GM21529 (cell line): ENCODE measurements around the gene ATP12A.
A peak's percentile ranks its signal among the peaks of the same experiment; 100 is the strongest.

Experiments
- ATAC-seq: cut with Tn5 transposase; IDR thresholded peaks from one replicate; pipeline ENCODE4 v1.9.1; 2021; ENCODE audit not compliant: unreplicated experiment

ATP12A gene

DNA sequence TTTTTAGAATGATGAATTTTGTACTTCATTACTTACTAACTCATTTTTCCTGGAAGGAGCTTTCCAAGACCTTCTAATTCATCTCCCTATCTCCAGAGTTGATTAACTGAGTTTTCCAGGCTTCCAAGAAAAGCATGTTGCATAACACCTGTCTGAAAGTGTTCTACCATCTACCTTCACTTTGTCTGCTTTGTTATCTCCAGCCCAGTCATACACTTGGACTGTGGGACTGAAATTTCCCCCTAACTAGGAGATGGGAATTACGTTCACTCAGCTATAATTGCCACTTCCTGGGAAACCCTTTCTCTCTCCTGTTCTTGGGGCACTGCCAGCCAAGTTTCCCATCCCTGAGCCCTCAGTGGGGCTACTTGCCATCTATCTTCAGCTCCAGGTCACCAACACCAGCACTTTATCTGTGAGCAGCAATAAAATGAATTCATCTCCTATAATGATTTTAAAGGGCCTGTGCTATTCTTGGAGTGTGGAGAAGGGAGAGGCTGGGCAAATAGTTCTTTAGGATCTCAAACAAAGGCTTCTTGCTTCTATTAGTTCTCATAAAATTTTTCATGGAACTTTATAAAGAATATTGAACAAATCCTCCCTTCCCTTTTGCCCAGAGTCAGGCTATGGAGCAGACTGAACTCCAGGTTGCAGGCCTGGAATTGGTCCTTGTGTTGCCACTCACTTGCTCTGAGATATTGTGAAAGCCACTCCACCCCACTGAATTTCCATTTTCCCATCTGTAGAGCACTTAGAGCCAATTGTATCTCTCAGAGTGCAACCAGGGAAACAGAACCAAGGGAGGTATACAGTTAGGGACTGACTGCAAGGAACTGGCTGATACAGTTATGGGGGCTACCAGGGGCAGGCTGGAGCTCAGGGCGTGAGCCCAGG is 17.8 kb upstream of the ATP12A start:
- no peak for ATAC-seq

DNA sequence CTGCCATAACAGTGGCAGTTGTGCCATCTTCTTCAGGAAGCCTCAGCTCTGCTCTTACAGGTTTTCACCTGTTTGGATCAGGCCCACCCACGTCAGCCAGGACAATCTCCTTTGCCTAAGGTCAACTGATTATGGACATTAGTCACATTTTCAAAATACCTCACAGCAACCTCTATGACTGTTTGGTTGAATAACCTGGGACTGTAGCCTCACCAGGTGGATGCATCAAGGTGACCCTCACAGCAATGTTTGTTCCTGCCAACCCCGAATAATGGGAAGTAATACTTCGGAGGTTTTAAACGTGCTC is 17.2 kb upstream of the ATP12A start:
- ATAC-seq = no peak

- ATAC-seq = no peak
Observed at GRCh38 chr13:24663586-24663985, 16.6 kb upstream of the ATP12A start.

DNA sequence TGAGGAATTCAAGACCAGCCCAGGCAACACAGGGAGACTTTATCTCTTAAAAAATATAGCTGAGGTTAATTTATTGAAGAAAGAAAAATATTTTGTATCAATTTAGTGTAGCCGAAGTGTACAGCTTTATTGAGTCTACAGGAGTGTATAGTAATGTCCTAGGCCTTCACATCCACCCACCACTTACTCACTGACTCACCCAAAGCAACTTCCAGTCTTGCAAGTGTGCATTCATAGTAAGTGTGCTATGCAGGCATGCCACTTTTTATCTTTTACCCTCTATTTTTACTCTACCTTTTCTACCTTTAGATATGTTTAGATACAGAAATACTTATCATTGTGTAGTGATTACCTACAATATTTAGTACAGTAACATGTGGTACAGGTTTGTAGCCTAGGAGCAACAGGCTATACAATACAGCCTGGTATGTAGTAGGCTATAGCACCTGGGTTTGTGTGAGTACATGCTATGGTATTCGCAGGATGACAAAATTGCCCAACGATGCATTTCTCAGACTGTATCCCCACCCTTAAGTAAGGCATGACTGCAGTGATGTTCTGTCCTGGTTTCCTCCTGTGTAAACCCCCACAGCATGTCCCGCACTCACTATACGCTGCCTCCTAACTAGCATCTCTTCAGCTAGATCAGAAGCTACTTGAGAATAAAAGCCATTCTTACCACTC is 15.3 kb upstream of the ATP12A start:
- ATAC-seq = no peak

- ATAC-seq = no peak
Observed at GRCh38 chr13:24668511-24668910, 11.7 kb upstream of the ATP12A start.

DNA sequence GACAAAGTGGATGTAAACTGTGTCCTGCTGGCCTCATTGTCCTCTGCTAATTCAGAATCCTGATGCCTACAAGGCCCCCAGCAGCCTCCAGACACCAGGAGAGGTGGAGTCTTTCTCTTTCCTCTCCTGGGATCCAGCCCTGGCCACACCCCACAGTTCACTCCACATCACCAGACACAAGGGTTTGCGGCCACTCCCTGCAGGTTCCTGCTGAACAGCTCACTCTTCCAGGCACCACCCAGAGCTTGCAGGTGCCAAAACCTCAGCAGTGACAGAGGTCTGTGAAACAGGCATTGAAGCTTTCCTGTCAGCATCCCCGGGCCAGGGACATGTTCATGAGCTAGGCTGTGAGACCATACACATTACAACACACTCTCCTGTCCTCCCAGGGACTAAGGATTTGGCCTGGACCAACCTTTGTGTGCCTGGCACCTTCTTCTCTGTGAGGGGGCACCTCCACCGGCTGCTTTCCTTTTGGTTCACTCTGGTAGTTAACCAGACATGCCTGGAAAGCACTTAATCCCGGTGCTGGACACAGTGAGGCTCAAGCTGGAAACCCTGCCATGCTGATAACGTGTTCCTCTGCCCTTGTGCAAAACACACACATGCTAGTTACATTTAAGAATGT is 11.1 kb upstream of the ATP12A start:
- ATAC-seq = no peak

DNA sequence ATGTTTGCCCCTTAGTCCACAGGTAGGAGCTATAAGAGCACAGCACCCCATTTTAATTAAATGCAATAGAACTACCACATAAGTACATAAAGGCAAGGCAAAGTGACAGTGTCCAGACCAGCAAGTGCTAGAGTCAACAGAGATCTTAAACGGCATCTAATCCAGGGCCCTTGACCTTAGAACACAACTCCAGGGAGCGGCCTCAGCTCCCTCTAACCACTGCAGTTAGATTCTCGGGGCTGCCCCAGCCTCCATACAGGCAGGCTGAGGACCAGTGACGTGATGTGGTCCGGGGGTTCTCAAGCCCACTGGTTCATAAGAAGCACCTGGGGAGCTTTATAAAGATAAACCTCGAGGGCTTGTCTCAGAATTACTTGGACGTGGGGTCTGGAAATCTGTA is 10.0 kb upstream of the ATP12A start:
- ATAC-seq = no peak

DNA sequence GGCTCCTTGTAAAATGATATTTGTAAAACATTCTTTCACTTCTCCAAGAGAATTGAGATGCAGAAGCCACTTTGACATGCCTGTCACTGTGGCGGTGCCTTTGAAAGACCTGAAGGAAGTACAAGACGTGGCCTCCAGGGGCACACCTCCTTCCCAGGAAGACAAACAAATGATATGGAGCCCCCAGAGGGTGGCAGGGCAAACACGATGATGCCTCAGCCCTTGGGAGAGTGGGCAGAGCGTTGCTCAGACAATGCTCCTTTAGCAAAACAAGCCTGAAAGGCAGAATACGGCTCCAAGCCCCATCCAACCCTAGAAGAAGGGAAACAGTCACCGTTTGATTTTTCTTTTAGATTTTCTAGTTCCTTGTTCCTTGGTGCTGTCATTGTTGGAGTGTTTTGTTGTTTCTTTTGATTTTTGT is 9.2 kb upstream of the ATP12A start:
- ATAC-seq = no peak

DNA sequence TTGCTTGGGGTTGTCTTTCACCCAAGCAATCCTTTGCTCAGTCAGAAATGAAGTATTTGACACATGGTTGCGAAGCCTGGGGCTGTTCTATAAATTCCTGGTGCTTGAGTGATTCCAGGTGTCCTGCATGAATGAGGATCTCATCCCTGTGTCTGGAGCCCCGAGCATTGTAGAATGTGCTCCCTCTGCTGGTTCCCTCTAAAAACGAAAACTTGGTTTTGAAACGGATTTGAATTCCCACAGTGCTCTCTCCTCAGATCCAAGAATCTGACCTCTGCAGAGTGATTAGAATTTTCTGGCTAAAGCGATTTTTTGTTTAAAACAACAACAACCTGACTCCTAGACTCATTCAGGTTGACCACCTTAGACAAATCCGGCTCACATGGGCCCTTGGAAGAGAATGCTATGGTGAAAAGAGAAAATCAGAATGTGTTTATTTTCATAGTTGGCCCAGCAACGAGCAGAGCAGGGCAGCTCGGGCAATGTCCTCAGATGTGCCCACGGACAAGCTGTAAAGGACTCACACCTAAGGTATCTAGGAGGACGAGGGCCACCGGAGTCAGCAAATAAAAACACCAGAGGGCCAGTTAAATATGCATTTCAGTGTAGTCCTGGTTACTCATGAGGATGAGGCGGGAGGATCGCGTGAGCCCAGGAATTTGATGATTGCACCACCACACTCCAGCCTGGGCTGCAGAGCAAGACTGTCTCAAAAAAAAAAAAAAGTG is 8.7 kb upstream of the ATP12A start:
- no peak for ATAC-seq

- ATAC-seq = no peak
Observed at GRCh38 chr13:24672141-24673132, 7.8 kb upstream of the ATP12A start.

- ATAC-seq = no peak
Observed at GRCh38 chr13:24675806-24676570, 4.2 kb upstream of the ATP12A start.

DNA sequence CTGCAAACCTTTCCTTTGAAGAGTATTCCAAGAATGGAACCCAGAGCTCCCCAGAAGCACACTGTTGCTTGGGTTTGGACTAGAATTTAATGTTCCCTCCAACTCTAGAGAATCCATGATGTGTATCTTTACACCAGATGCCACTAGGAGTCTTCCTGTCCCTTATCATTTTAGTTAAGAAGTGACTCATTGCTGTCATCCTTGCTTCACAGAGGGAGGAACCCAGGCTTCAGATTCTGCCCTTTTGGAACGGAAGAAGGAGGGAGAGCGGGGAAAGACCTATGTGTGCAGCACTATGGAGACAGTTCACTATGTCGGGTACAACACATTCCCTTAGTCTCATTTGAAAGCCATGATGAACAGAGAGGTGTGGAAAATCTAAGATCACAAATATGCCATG is 2.1 kb upstream of the ATP12A start:
- ATAC-seq = no peak

DNA sequence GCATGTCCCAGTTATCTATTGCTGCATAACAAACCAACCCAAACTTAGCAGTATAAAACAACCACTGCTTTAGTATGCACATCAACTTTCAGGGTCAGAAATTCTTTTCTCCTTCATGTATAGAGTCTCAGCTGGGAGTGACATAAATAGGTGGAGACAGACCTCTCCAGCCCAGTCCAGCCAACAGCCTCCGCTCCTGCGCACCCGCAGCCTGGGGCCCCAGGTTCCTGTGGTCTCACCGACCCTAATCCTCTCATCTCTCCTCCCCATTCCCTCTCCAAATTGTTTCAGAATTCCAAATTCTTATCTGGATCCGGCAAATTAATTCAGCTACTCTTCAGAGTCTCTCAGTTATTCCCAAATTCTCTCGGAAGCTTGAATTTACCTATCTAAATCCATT is 522 bp upstream of the ATP12A start:
- no peak for ATAC-seq

DNA sequence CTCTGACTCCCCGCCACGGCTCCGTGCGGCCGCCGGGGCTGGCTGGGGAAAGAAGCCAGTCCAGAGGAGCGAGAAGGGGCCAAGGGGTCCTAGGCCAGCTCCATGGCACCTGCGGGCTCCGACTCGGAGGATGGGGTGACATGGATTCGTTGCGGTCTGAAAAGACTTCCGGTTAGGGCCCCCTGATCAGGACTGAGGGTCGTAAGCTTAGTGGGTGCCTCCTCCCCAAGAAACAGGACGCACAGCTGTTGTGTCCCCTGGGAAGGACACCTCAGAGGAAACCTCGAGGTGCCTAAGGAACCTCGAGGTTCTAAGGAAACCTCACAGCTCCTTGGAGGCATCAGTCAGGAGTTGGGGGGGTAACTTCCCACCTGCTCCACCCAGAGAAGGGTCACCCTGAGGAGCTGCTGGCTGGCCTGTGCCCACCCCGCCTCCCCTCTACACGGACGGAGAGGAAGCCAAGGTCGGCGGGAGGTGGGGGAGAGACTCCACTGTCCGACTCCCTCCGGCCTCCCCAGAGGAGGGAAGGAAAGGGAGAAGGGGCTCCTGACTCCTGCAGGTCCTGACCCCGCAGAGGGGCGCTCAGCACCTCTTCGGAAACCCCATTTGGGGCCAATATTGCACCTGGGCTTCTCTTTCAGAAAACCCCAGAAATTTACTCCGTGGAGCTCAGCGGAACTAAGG is 855 bp downstream of the ATP12A start:
- ATAC-seq = no peak

- ATAC-seq = no peak
Observed at GRCh38 chr13:24681930-24682329, 1.7 kb downstream of the ATP12A start.

DNA sequence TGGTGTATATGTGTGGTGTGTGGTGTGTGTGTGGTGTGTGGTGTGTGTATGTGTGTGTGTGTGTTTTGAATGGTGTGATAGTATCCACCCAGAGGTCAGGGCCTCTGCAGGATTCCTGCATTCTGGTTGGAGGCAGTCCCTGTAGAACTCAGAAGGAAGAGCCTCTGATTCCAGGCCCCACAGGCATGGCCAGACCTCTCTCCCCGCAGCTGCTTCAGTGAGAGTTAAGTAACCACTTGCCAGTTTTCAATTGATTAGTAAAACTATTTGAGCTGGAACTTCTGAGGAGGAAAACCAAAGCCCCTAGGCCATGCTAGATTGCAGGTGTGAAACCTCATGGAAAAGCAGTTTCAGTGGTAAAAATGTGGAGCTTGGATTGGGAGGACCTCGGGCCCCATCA is 2.1 kb downstream of the ATP12A start:
- no peak for ATAC-seq

- no peak for ATAC-seq
Observed at GRCh38 chr13:24683351-24683750, 3.1 kb downstream of the ATP12A start.

DNA sequence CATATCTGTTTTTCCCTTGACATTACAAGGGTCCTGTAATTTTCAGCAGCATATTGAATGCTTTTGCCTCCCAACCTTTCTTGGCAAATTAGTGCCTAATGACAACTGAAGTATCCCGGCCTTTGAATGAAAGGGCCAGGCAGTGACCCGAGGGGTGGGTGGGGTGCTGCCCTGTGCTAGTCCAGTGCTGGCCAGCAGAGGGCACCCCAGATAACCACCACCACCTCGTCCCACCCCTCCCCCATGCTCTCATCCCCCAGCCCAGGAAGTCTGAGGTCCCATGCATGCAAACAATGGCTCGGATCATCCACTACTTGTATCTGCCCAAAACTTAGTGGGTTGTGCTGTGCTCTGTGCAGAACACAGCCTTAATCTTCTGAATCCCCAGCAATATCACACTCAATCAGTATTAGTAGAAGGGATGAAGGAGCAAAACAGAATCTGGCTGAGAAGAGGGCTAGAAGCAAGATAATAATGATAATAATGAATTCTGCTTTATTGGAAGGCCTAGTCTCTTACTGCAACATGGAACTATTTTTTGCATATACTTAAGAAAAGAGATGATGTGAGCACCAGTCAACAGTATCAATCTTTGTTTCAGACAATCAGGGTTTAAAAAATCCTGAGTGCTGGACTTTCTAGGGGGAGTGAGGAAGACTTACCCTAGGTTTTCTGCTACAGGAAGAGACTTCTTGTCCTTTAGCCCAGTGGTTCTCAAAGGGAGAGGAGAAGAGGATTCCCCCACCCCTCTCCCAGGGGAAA is 3.8 kb downstream of the ATP12A start:
- ATAC-seq = peak; percentile 58
